ENCODE results near the gene ZNF324B.

- no peak for TF ChIP-seq EP300 (IDR thresholded peaks at IDR 0.05; ENCODE audit: borderline replicate concordance)
- TF ChIP-seq TAF1 (IDR thresholded peaks at IDR 0.05; ENCODE audit: low read depth) = no peak
These were observed 34.4 kb upstream of the ZNF324B start for GRCh38 chr19:58417071-58417470.
